Medulla oblongata (tissue), 1 donor: ENCODE measurements around the gene IFT74.
A peak's percentile ranks its signal among the peaks of the same experiment; 100 is the strongest.

Source experiments
- DNase-seq: peaks from one replicate; pipeline ENCODE4 v3.0.0-alpha.2; 2015; ENCODE audit errors: extremely low spot score

The IFT74 gene

GRCh38 chr9:26955921-26956859 is at the start of gene IFT74:
IFT74 (plus strand) TSS chr9:26956412; CDS start chr9:26961968, 5,556 bp downstream.
- DNase-seq: peak; percentile 100

GRCh38 chr9:26913138-26913668 is 43.0 kb upstream of the IFT74 start:
- no peak for DNase-seq

- no peak for DNase-seq
These were observed 36.5 kb upstream of the IFT74 start for GRCh38 chr9:26919698-26920097.

DNA sequence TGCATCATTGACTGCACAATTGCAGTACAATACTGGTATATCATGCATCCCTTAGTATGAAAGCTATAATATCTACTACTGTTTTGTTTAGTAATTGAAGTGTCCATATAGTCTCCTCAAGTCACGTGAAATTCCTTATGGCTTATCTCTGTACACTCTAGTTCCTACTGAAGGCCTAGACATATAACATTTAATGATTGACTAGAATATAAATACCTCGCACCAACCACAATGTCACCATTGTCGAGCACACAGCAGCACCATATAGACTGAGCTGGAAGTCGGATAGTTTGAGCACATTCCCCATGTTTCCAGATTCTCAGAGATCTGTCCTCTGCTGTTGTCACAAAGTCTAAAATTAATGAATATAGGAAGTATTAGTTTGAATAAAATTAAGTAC is 30.6 kb upstream of the IFT74 start:
- no peak for DNase-seq

- DNase-seq: no peak
These were observed 27.2 kb upstream of the IFT74 start for GRCh38 chr9:26928902-26929495.

DNA sequence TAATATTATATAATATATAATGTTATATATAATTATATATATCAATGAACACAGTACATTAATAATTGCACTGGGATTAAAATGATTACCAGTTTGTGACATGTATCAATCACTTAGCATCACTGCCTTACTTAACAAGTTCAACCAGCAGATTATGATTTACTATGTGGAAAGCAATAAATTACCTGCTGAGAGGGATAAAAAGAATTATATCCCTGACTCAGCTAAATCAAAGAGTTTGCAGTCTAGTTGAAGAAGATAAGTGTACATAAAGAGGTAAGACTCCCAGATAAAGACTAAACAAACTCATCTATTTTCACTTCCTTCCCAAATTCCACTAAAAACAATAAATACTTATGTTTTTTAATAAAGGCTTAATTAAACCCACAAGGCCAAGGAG is 20.4 kb upstream of the IFT74 start:
- no peak for DNase-seq

GRCh38 chr9:26937816-26938371 is 18.3 kb upstream of the IFT74 start:
- no peak for DNase-seq

DNA sequence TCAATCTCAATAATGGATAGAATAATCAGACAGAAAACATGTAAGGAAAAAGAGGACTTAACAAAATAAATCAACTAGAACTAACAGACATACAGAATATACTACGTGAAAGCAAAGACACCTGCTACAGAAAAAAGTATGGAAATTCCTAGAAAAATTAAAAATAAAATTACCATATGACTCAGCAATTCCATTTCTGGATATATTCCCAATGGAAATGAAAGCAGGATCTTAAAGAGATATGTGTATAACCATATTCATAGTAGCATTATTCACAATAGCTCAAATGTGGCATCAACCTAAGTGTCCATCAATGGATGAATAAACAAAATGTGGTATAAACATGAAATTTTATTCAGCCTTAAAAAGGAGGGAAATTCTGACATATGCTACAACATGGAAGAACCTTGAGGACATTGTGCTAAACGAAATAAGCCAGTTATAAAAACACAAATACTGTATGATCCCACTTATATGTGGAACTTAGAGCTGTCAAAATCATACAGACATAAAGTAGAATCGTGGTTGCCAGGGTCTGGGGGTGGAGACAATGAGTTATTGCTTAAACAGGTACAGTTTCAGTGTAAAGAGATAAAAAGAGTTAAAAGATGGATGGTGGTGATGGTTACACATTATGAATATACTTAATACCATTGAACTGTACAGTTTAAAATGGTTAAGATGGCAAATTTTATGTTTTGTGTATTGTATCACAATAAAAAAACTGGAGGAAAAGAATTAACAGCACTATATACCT is 16.1 kb upstream of the IFT74 start:
- no peak for DNase-seq

DNA sequence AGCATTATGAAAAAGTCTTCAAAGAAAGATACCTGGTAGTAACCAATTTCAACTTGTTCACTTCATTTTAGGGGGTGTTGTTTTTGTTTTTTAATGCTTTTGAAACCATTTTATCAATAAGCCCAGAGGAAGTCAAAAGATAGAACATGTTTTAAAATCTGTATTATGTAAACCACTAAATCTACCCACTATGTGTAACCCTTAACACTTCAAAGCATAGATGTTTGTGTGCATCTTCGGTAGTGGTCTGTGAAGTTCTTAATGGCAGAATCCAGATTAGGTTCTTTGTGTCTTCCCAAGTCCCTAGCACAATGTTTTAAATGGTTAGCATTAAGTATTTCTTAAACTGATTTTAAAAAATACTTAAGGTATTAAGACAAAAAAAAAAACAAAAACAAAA is 15.4 kb upstream of the IFT74 start:
- no peak for DNase-seq

DNA sequence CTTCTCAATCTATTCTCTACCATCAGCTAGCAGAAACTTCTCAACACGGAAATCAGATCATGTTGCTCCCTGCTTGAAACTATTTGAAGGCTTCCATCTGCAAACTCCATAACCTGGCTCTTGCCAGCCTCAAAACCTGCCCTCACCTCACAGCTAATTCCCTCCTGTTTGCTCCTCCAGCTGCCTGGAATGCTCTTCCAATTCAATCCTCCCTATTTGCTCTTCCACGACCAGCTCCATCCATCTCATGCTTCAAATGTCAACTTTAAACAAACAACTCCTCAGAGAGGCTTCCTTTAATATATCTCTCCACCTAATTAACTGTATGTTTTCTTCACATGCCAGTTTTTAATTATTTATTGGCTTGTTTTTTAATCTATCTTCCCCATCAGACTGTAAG is 10.6 kb upstream of the IFT74 start:
- no peak for DNase-seq

DNA sequence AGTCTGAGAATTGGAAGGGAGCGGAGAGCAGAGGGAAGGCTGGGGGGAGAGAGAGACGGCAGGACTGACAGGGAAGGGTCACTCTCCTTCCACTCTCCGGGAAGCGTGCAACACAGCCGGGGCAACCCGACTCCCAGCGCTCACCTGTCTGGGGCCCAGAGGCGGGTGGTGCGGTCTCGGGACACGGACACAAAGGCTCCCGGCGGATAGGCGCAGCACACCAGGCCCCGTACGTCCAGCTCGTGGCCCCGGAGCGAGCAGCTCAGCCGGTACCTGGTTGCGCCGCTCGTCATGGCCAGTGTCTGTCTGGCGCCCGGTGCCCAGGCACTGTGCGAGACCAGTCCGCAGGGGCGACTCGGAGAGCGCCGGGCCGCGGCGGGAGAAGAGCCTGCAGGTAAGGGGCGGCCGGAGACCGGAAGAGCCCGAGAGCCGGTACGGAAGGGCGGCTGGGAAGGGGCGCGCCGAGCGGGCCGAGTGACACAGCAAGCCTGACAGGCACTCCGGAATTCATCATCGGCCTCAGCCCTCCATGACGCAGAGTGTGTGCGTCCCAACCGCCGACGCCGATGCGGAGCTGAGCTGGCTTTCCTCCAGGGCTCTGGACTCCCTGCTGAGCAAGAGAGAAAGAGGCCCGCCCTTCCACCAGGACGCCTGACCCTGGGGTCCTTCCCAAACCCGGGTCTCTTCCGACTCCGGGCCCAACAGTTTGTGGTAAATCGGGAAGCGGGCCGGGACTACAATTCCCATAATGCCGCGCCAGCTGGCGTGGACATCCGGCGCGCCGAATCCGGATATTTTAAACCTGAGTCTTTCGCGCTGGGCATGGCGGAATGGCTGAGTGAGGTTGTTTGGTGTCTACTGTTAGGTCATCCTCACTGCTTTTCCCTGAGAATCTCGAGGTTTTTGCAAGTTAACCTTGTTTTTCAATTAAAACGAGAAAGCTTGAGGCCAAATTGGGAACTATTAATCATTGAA is 9.2 kb upstream of the IFT74 start, which contains the start of gene PLAA:
PLAA (minus strand) TSS at position 490 of the 975 bp plus-strand sequence; CDS start at position 293, 197 bp downstream.
- peak; percentile 91 for DNase-seq

- no peak for DNase-seq
These were observed 8.5 kb upstream of the IFT74 start for GRCh38 chr9:26947736-26948135.

GRCh38 chr9:26949637-26950069 is 6.6 kb upstream of the IFT74 start:
- DNase-seq: no peak

DNA sequence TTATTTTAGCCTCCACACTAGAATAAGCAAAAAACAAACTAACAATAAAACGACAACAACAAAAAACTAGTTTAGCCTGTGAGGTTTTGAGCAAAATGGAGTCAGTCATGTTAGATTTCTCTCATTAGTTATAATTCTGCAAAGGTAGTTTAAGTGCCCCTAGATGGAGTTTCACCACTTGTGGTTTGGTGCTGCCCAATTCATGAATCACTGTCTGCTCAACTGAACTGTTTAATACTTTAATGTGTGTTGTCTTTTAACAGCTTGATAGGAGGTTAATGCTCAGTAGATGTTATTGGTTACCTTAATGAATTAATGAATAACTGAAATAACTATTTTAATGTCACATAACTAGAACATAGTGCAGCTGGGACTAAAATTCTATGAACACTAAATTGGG is 5.7 kb upstream of the IFT74 start:
- no peak for DNase-seq

GRCh38 chr9:26951794-26952193 is 4.4 kb upstream of the IFT74 start:
- DNase-seq: no peak

DNA sequence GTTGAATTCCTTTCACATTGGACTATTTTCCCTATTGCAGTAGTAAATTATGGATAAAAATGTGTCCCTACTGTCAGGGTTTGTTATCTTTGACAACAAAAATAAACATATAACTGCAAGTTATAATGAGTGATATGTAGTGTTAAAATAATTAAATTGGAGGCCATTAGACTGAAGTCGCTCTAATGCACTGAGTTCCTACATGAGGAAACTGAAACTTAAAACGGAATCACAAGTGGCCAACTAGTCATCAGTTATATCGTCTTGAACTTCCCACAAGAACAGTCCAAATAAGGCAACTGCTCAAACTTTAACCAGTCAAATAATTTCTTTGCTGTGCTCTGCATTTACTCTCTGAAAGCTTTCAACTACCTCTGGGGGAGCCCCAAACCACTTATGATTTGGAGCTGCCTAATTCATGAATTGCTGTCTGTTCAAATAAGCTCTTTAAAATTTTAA is 2.1 kb upstream of the IFT74 start:
- DNase-seq: peak; percentile 47

- DNase-seq: peak; percentile 79
These were observed 849 bp upstream of the IFT74 start for GRCh38 chr9:26955222-26955903.

- no peak for DNase-seq
These were observed 635 bp downstream of the IFT74 start for GRCh38 chr9:26956860-26957233.

GRCh38 chr9:26971721-26972120 is 15.5 kb downstream of the IFT74 start:
- no peak for DNase-seq

DNA sequence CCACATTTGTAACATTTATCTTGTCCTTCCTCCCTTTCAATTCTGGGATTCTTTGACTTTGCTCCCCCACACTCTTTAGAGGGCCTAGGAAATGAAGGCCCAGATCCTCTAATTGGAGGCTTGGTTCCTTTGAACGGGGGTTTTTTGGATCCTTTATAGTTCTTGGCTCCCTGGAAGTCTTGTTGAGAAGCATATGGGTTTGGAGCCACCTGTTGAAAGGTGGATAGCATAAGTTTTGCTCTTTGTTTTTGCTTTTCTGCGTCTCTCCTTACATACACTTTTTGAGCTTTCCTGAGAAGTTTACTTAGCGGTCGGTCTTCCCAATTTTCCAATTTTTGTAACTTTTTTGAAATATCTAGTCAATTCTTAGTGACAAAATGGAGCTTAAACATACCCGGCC is 17.8 kb downstream of the IFT74 start:
- no peak for DNase-seq
